Liver (tissue), 3 donors: Measurements from ENCODE around the gene MAST2.

Experiments
- EGR1 ChIP-seq, 2 donors: IDR thresholded peaks; 2 replicates each; pipeline ENCODE4 v1.6.1; 2016 to 2018; ENCODE audit warnings: antibody characterized with exemption in 2 of 2, low read depth in 2 of 2
- HNF4A ChIP-seq, 2 donors: conservative IDR thresholded peaks; 2 replicates each; pipeline ENCODE4 v1.6.1; 2016; ENCODE audit warnings: antibody characterized with exemption in 2 of 2, mild to moderate bottlenecking in 2 of 2
- JUND ChIP-seq, 2 donors: IDR thresholded peaks; 2 replicates each; pipeline ENCODE4 v1.6.1; 2016; ENCODE audit warnings: antibody characterized with exemption in 2 of 2
- SP1 ChIP-seq: IDR thresholded peaks from 2 replicates; pipeline ENCODE4 v1.6.1; 2018; ENCODE audit warnings: antibody characterized with exemption, mild to moderate bottlenecking
- TAF1 ChIP-seq: conservative IDR thresholded peaks from 2 replicates; pipeline ENCODE4 v1.6.1; 2016; ENCODE audit warnings: antibody characterized with exemption, mild to moderate bottlenecking
- TF ChIP-seq, protein P1 (sequence below): fragments of 150-350 bp; IDR thresholded peaks from 2 replicates; pipeline ENCODE4 v1.5.1; 2017; ENCODE audit warnings: improper control_type of control experiment, low read depth, low read length; ENCODE audit not compliant: missing input control
- TF ChIP-seq, protein P2 (sequence below): IDR thresholded peaks from 2 replicates; pipeline ENCODE4 v1.6.1; 2016; ENCODE audit warnings: antibody characterized with exemption
- donor health status: healthy.
- donor health status: healthy.

DNA sequence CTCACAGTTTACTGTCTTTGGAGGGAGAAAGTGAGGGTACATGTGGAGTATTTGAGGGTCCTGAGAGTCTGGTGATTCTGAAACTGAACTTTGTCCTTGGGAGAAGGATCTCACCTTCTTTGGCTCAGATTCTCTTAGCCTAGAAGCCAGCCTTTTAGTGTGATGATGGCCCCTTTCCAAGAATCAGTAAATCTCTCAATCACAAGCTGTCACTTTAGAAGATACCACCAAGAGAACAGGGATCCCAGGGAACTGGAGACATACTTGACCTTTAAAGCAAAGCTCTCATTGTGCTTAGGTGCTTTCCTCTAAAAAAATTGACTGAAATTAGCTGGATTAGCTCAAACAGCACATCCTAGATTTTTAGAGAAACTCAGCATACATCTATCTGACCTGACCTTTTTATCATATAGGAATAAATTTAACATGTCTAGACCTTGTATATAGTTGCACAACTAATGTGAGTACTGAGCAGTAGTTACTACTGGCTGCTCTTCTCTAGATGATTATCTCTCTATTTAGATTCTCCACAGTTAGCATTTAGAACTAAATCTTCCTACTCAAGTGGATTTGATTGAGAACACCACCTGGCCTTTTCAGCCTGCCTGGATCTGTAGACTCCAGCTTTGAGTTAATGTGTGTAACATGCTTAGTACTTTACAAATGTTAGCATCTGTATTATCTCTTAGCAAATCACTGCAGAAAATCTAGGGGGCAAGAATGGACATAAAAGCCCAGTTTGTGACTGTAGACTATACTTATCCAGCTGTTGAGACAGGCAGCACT lies 157.7 kb downstream of the MAST2 start:
- TF ChIP-seq TAF1 (no peak), JUND (IDR thresholded peaks at IDR 0.05) (no peak), HNF4A (conservative IDR thresholded peaks at IDR 0.05) (no peak), SP1 (no peak), EGR1 (IDR thresholded peaks at IDR 0.05; ENCODE audit: low read depth in 2 of 2) (no peak)
- TF ChIP-seq, protein P1, sequence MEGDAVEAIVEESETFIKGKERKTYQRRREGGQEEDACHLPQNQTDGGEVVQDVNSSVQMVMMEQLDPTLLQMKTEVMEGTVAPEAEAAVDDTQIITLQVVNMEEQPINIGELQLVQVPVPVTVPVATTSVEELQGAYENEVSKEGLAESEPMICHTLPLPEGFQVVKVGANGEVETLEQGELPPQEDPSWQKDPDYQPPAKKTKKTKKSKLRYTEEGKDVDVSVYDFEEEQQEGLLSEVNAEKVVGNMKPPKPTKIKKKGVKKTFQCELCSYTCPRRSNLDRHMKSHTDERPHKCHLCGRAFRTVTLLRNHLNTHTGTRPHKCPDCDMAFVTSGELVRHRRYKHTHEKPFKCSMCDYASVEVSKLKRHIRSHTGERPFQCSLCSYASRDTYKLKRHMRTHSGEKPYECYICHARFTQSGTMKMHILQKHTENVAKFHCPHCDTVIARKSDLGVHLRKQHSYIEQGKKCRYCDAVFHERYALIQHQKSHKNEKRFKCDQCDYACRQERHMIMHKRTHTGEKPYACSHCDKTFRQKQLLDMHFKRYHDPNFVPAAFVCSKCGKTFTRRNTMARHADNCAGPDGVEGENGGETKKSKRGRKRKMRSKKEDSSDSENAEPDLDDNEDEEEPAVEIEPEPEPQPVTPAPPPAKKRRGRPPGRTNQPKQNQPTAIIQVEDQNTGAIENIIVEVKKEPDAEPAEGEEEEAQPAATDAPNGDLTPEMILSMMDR, result no peak
- TF ChIP-seq, protein P2, sequence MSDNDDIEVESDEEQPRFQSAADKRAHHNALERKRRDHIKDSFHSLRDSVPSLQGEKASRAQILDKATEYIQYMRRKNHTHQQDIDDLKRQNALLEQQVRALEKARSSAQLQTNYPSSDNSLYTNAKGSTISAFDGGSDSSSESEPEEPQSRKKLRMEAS, result no peak
